SK-N-SH treated with all-trans-retinoic acid at 6 μM for 48 hours (cell line): Measurements from ENCODE around the gene SKI.

ENCODE experiments used
- ARNTL ChIP-seq: fragments of 450-650 bp; formaldehyde crosslinking; IDR thresholded peaks from 2 replicates; pipeline ENCODE4 v1.5.0; 2020; ENCODE audit warnings: low read depth, mild to moderate bottlenecking, moderate library complexity, borderline replicate concordance
- CREB5 ChIP-seq: fragments of 250-450 bp; sonication (Bioruptor Pico); IDR thresholded peaks from 2 replicates; pipeline ENCODE4 v1.5.1; 2020; ENCODE audit warnings: low read depth, mild to moderate bottlenecking, moderate library complexity
- ESRRG ChIP-seq: fragments of 250-450 bp; sonication (Bioruptor Pico); IDR thresholded peaks from 2 replicates; pipeline ENCODE4 v1.6.1; 2021; ENCODE audit warnings: mild to moderate bottlenecking
- GLIS3 ChIP-seq: fragments of 250-450 bp; sonication (Bioruptor Pico); IDR thresholded peaks from 2 replicates; pipeline ENCODE4 v1.5.0; 2020; ENCODE audit warnings: mild to moderate bottlenecking, moderate library complexity
- OSR1 ChIP-seq: fragments of 250-450 bp; sonication (Bioruptor Pico); IDR thresholded peaks from 2 replicates; pipeline ENCODE4 v1.8.0; 2022; ENCODE audit warnings: moderate library complexity, mild to moderate bottlenecking, inconsistent platforms
- PATZ1 ChIP-seq: fragments of 250-450 bp; sonication (Bioruptor Pico); IDR thresholded peaks from 2 replicates; pipeline ENCODE4 v1.8.0; 2020; ENCODE audit warnings: mild to moderate bottlenecking, moderate library complexity, borderline replicate concordance
- RARB ChIP-seq: fragments of 250-450 bp; sonication (Bioruptor Pico); IDR thresholded peaks from 2 replicates; pipeline ENCODE4 v1.8.0; 2021; ENCODE audit warnings: mild to moderate bottlenecking, moderate library complexity
- TOX ChIP-seq: fragments of 250-450 bp; sonication (Bioruptor Pico); IDR thresholded peaks from 2 replicates; pipeline ENCODE4 v1.8.0; 2021; ENCODE audit warnings: mild to moderate bottlenecking, moderate library complexity, borderline replicate concordance
- ZC3H10 ChIP-seq: fragments of 250-450 bp; sonication (Bioruptor Pico); IDR thresholded peaks from 2 replicates; pipeline ENCODE4 v1.5.1; 2021; ENCODE audit warnings: mild to moderate bottlenecking, moderate library complexity
- ZFP3 ChIP-seq: fragments of 250-450 bp; sonication (Bioruptor Pico); IDR thresholded peaks from 2 replicates; pipeline ENCODE4 v1.5.0; 2020; ENCODE audit warnings: mild to moderate bottlenecking, moderate library complexity
- ZNF565 ChIP-seq: fragments of 450-650 bp; formaldehyde crosslinking; conservative IDR thresholded peaks from 2 replicates; pipeline ENCODE4 v1.5.0; 2020; ENCODE audit warnings: low read depth, mild to moderate bottlenecking, moderate library complexity
- ZNF70 ChIP-seq: fragments of 450-650 bp; formaldehyde crosslinking; IDR thresholded peaks from 2 replicates; pipeline ENCODE4 v1.5.0; 2020; ENCODE audit warnings: mild to moderate bottlenecking, moderate library complexity

GRCh38 chr1:2228694-2229036, 546 bp downstream of the SKI start:
- TF ChIP-seq ZNF565, result no peak
- no peak for TF ChIP-seq OSR1
- no peak for TF ChIP-seq RARB (CRISPR knock-in tag)
- no peak for TF ChIP-seq PATZ1
- no peak for TF ChIP-seq TOX (CRISPR knock-in tag)
- TF ChIP-seq ESRRG (CRISPR knock-in tag), result no peak
- no peak for TF ChIP-seq GLIS3 (CRISPR knock-in tag)
- no peak for TF ChIP-seq ARNTL
- no peak for TF ChIP-seq ZC3H10 (CRISPR knock-in tag)
- TF ChIP-seq ZFP3 (CRISPR knock-in tag), result no peak
- no peak for TF ChIP-seq CREB5 (CRISPR knock-in tag)
- TF ChIP-seq ZNF70 (CRISPR knock-in tag), result no peak
